Smooth muscle cell (in vitro differentiated cells): ENCODE data around the gene VIT. TPM values are rescaled to one million over a fixed set of nuclear protein-coding genes. Genes with fewer than 3 reads are reported as not detected.

Experiments
- DNase-seq: peaks from one replicate; lab custom pipeline; 2025; ENCODE audit not compliant: unreplicated experiment; lab: John Stamatoyannopoulos, UW
- H2AFZ ChIP-seq: fragments of 200-600 bp; sonication (generic); 2 replicates; pipeline ENCODE4 v1.6.0; 2016; ENCODE audit warnings: antibody characterized with exemption, low read depth, mild to moderate bottlenecking
- H3F3A ChIP-seq: fragments of 200-600 bp; sonication (generic); 2 replicates; pipeline ENCODE4 v1.6.0; 2017; ENCODE audit warnings: antibody characterized with exemption, low read depth
- H3K27ac ChIP-seq: fragments of 200-600 bp; sonication (generic); 2 replicates; pipeline ENCODE4 v1.5.1; 2016; ENCODE audit warnings: low read depth, mild to moderate bottlenecking
- H3K27me3 ChIP-seq: fragments of 200-600 bp; sonication (generic); 2 replicates; pipeline ENCODE4 v1.6.1; 2016; ENCODE audit warnings: low read depth, mild to moderate bottlenecking
- H3K36me3 ChIP-seq: fragments of 200-600 bp; sonication (generic); 2 replicates; pipeline ENCODE4 v1.5.1; 2016; ENCODE audit warnings: low read depth
- H3K4me1 ChIP-seq: fragments of 200-600 bp; sonication (generic); 2 replicates; pipeline ENCODE4 v1.5.1; 2016; ENCODE audit warnings: low read depth
- H3K4me2 ChIP-seq: fragments of 200-600 bp; sonication (generic); 2 replicates; pipeline ENCODE4 v1.6.0; 2016; ENCODE audit warnings: mild to moderate bottlenecking
- H3K4me3 ChIP-seq: fragments of 200-600 bp; sonication (generic); 2 replicates; pipeline ENCODE4 v1.5.1; 2016; ENCODE audit warnings: mild to moderate bottlenecking
- H3K79me2 ChIP-seq: fragments of 200-600 bp; sonication (generic); 2 replicates; pipeline ENCODE4 v1.6.0; 2016; ENCODE audit warnings: low read depth, mild to moderate bottlenecking
- H3K9ac ChIP-seq: fragments of 200-600 bp; sonication (generic); 2 replicates; pipeline ENCODE4 v1.6.0; 2016; ENCODE audit warnings: low read depth
- H3K9me3 ChIP-seq: fragments of 200-600 bp; sonication (generic); replicated peaks from 2 replicates; pipeline ENCODE4 v1.5.1; 2016; ENCODE audit warnings: low read depth
- H4K20me1 ChIP-seq: fragments of 200-600 bp; sonication (generic); 2 replicates; pipeline ENCODE4 v1.6.0; 2016; ENCODE audit warnings: low read depth
- WGBS: methylation state at CpG from one replicate; pipeline ENCODE4 v1.1.7; 2016; ENCODE audit warnings: low lambda C conversion rate; 5-methylcytosine and 5-hydroxymethylcytosine counted together
- polyA plus RNA-seq: library from polyadenylated mRNA; unstranded; fragments of >200 nt; fragmentation: Nextera tagmentation; extraction: Ambion mirVana; gene quantifications from 2 replicates; pipeline ENCODE4 v1.2.1, GENCODE V29; 2016
- total RNA-seq: library from RNA; depleted of rRNA; stranded (reverse); fragments of >200 nt; gene quantifications from 2 replicates; pipeline ENCODE4 v1.2.3, GENCODE V29; 2014
- TF ChIP-seq, protein P1 (sequence below): fragments of 200-600 bp; sonication (generic); IDR thresholded peaks from 2 replicates; pipeline ENCODE4 v1.5.1; 2017; ENCODE audit warnings: borderline replicate concordance, mild to moderate bottlenecking, antibody characterized with exemption; ENCODE audit not compliant: insufficient read depth, poor library complexity, severe bottlenecking

VIT gene
- total and polyA plus RNA-seq, 2 experiments from 2014 or later, result 0.13 TPM; not detected in 1

- Histone ChIP-seq H3F3A (no peaks in the 10 kb centered on the region), H3K79me2 (no peaks in the 10 kb centered on the region), H3K27me3 (no peaks in the 10 kb centered on the region), H4K20me1 (no peaks in the 10 kb centered on the region), H3K36me3 (peaks cover 3% of the 10 kb centered on the region), H3K4me2 (no peak overlapping the region), H3K9ac (no peak overlapping the region), H3K4me1 (no peaks in the 10 kb centered on the region), H2AFZ (no peak overlapping the region), H3K27ac (no peak overlapping the region), H3K4me3 (no peak overlapping the region), H3K9me3 (no peaks in the 10 kb centered on the region)
- DNase-seq, result no peak
- 79% methylated on average over 8 of the region's 8 CpGs for WGBS
- TF ChIP-seq, protein P1, sequence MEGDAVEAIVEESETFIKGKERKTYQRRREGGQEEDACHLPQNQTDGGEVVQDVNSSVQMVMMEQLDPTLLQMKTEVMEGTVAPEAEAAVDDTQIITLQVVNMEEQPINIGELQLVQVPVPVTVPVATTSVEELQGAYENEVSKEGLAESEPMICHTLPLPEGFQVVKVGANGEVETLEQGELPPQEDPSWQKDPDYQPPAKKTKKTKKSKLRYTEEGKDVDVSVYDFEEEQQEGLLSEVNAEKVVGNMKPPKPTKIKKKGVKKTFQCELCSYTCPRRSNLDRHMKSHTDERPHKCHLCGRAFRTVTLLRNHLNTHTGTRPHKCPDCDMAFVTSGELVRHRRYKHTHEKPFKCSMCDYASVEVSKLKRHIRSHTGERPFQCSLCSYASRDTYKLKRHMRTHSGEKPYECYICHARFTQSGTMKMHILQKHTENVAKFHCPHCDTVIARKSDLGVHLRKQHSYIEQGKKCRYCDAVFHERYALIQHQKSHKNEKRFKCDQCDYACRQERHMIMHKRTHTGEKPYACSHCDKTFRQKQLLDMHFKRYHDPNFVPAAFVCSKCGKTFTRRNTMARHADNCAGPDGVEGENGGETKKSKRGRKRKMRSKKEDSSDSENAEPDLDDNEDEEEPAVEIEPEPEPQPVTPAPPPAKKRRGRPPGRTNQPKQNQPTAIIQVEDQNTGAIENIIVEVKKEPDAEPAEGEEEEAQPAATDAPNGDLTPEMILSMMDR, result no peak
Measured at GRCh38 chr2:36713310-36713709, 16.8 kb downstream of the VIT start.

- H2AFZ ChIP-seq, result no peak overlapping the region
- H3K4me3 ChIP-seq, result no peak overlapping the region
- H4K20me1 ChIP-seq, result no peaks in the 10 kb centered on the region
- TF ChIP-seq, protein P1, result no peak
- H3K4me1 ChIP-seq, result no peaks in the 10 kb centered on the region
- no peak overlapping the region for H3K9ac ChIP-seq
- no peaks in the 10 kb centered on the region for H3K79me2 ChIP-seq
- no peak for DNase-seq
- 96% methylated on average over 3 of the region's 3 CpGs for WGBS
- no peak overlapping the region for H3K27ac ChIP-seq
- no peaks in the 10 kb centered on the region for H3K27me3 ChIP-seq
- no peaks in the 10 kb centered on the region for H3F3A ChIP-seq
- H3K4me2 ChIP-seq, result no peak overlapping the region
- no peaks in the 10 kb centered on the region for H3K36me3 ChIP-seq
- no peaks in the 10 kb centered on the region for H3K9me3 ChIP-seq
Measured at GRCh38 chr2:36716111-36716510, 19.6 kb downstream of the VIT start.

DNA sequence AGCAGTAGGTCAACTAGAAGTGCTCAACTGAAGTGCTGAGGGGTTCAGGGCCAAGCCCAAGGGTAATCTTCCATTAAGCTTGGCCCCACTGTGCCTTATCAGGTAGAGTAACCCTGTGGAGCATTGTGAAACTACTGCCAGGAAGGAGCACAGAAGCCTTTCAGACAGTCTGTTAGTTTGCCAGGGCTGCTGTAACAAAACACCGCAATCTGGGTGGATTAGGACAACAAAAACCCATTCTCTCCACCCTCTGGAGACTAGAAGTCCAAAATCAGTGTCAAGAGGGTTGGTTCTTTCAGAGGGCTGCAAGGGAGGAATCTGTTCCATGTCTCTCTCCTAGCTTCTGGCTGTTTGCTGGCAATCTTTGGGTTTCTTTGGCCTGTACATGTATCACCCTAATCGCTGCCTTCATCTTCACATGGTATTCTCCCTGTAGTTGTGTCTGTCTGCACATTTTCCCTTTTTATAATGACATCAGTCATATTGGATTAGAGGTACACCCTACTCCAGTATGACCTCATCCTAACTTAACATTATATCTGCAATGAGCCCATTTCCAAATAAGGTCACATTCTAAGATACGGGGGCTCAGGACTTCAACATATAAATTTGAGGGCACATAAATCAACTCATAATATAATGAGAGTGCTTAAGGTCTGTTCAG, 21.2 kb downstream of the VIT start:
- H3K27me3 ChIP-seq, result no peaks in the 10 kb centered on the region
- H3K4me1 ChIP-seq, result no peaks in the 10 kb centered on the region
- DNase-seq, result no peak
- WGBS, result 82% methylated on average over 3 of the region's 3 CpGs
- TF ChIP-seq, protein P1, result no peak
- H3F3A ChIP-seq, result no peaks in the 10 kb centered on the region
- H3K36me3 ChIP-seq, result no peaks in the 10 kb centered on the region
- no peak overlapping the region for H3K9ac ChIP-seq
- no peak overlapping the region for H3K4me2 ChIP-seq
- H3K79me2 ChIP-seq, result no peaks in the 10 kb centered on the region
- no peak overlapping the region for H2AFZ ChIP-seq
- no peaks in the 10 kb centered on the region for H4K20me1 ChIP-seq
- no peak overlapping the region for H3K27ac ChIP-seq
- H3K4me3 ChIP-seq, result no peak overlapping the region
- H3K9me3 ChIP-seq, result no peaks in the 10 kb centered on the region

DNA sequence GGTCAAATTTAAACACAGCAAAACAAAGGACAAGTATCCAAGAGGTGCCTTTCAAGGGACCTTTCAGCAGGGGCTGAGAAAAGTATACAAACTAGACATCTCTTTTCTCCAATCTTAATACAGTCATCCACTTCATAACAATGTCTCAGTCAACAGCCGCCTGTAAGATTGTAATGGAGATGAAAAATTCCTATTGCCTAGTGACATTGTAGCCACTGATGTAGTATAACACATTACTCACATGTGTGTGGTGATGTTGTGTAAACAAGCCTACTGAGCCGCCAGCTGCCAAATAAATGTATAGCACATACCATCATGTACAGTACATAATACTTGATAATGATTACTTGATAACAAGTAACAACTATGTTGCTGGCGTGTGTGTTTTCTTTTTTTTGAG, 31.0 kb downstream of the VIT start:
- no peak for DNase-seq
- Histone ChIP-seq H3K9me3 (no peaks in the 10 kb centered on the region), H3K4me2 (no peak overlapping the region), H3K79me2 (no peaks in the 10 kb centered on the region), H3K27me3 (no peaks in the 10 kb centered on the region), H3K27ac (no peak overlapping the region), H3K36me3 (no peaks in the 10 kb centered on the region), H3K4me3 (no peak overlapping the region), H3F3A (no peaks in the 10 kb centered on the region), H3K4me1 (no peaks in the 10 kb centered on the region), H2AFZ (no peak overlapping the region), H3K9ac (no peak overlapping the region), H4K20me1 (no peaks in the 10 kb centered on the region)
- TF ChIP-seq, protein P1, result no peak
- 98% methylated on average over 3 of the region's 3 CpGs for WGBS
